Activated T-helper 1 cell treated with Interleukin-2 at 50 U/mL for 16 hours (primary cell): Measurements from ENCODE around the gene TPCN1.
A peak's percentile ranks its signal among the peaks of the same experiment; 100 is the strongest.

Experiments used
- DNase-seq: peaks from one replicate; pipeline ENCODE4 v3.0.0-alpha.2; 2020; ENCODE audit warnings: low read depth

The TPCN1 gene

GRCh38 chr12:113310489-113310888, 89.2 kb downstream of the TPCN1 start:
- no peak for DNase-seq

GRCh38 chr12:113314121-113314529, 92.9 kb downstream of the TPCN1 start:
- DNase-seq = no peak

DNA sequence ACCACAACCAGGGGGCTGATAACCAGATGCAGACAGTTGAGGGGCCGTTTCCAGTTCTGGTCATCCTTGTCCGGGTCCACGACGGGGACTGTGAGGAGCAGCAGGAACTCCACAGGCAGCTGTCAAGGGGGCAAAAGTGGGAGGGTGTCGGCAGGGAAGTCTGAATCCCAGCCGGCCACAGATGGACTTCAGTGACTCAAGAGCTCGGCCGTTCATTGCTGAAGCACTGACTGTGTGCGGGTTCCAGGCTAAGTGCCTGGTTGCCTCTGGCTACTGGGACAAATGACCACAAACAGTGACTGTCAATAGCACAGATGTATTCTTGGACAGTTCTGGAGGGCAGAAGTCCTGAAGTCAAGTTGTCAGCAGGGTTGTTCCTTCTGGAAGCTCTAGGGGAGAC, 94.1 kb downstream of the TPCN1 start:
- no peak for DNase-seq

GRCh38 chr12:113316155-113316554, 94.9 kb downstream of the TPCN1 start:
- DNase-seq = no peak

- DNase-seq = no peak
Measured at GRCh38 chr12:113317122-113317521, 95.9 kb downstream of the TPCN1 start.

DNA sequence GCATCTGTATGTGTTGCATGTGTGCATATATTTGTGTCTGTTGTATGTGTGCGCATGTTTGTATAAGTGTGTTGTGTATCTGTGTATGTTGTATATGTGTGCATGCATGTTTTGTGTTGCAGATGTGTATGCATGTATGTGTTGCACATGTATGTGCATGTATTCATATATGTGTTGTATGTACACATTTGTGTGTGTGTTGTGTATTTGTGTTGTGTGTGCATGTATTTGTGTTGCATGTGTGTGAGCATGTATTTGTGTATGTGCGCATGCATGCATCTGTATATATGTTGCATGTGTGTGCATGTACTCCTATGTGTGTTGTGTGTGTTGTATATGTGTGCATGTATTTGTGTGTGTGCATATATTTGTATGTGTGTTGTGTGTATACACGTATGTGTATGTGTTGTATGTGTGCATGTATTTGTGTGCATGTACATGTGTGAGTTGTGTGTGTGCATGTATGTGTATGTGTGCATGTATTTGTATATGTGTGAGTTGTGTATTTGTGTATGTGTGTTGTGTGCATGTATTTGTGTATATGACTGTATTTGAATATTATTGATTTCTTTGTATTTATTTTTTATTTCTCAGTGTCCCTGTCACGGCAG, 96.9 kb downstream of the TPCN1 start:
- no peak for DNase-seq

GRCh38 chr12:113318900-113319628, 97.8 kb downstream of the TPCN1 start:
- DNase-seq = no peak

DNA sequence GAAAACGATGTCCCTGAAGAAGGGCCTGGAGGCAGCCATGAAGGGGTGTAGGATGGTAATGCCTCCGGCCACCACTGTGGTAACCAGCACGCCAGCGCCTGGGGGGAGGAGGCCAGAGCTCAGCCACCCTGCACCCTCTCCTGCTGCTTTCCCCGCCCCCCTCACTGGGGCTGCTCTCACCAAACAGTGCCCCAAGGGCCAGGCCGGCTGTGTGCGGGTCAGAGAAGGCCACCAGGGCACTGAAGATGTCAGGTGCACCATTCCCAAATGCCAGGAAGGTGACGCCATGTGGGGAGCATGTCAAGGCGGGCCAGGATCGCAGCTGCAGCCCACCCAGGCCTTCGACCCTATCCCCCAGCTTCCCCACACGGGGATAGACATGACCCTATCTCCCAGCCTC, 99.1 kb downstream of the TPCN1 start:
- DNase-seq = no peak

DNA sequence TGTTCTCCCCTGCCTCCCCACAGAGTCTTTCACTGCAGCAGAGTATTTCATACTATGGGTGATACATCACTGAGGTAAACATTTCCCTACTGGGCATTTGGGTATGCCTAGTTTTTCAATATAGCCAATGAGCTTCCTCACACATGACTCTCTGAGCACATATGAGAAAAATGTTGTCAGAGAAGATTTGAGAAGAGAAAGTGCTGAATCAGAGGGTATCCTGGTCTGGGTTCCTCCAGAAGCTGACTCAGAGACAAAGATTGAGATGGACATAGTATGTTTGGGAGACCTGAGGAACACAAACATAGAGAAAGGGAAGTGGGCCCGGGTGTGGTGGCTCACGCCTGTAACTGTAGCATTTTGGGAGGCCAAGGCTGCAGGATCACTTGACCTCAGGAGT, 101.1 kb downstream of the TPCN1 start:
- no peak for DNase-seq

DNA sequence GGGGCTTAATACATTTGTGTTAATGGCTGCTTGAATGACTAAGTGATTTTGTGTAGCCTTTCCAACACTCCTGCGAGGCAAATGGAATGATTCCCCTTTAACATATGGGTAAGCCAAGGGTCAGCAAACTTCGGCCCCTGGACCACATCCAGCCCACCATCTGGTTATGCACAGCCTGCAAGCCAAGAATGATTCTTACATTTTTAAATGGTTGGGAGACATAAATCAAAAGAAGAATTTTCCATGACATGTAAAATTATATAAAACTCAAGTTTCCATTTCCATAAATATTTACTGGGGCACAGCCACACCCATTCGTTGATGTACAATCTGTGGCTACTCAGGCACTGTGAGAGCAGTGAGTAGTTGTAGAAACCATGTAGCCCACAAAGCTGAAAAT, 104.7 kb downstream of the TPCN1 start:
- no peak for DNase-seq

- DNase-seq = no peak
Measured at GRCh38 chr12:113326775-113327395, 105.6 kb downstream of the TPCN1 start.

GRCh38 chr12:113328368-113328889, 107.2 kb downstream of the TPCN1 start:
- no peak for DNase-seq

DNA sequence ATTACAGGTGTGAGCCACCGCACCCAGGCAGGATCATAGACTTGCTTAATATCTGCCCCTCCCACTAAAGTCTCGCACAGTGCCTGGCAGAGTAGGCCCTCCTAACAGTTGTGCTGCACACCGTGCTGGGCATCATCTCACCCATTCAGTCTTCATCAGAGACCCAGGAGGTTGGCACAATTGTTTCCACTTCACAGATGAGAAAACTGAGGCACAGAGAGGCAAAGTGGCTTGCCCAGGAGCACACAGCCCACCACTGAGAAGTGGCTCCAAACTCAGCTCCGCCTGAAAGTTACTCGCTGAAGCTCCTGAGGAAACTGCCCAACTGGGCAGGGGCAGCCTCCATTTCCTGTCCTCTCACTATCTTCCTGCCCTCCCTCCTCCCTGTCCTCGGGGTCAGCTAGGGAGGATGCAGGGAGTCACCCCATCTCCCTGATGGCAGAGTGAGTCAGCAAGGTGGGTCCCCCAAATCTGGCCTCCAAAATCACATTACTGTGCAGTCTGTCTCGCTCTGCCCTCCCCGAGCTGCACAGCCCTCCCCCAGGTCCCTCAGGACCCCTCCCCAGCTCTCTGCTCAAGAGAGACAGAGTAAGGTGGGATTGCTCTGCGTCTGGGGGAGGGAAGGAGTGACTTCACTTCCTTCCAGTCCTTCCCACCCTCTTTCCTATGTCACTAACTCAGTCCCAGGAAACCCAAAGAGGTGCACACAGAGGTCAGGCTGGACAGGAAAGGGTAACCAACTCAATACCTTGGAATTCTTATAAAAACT, 107.9 kb downstream of the TPCN1 start:
- DNase-seq = no peak

- no peak for DNase-seq
Measured at GRCh38 chr12:113329791-113330417, 108.6 kb downstream of the TPCN1 start.

GRCh38 chr12:113330505-113330904, 109.2 kb downstream of the TPCN1 start:
- DNase-seq = no peak

DNA sequence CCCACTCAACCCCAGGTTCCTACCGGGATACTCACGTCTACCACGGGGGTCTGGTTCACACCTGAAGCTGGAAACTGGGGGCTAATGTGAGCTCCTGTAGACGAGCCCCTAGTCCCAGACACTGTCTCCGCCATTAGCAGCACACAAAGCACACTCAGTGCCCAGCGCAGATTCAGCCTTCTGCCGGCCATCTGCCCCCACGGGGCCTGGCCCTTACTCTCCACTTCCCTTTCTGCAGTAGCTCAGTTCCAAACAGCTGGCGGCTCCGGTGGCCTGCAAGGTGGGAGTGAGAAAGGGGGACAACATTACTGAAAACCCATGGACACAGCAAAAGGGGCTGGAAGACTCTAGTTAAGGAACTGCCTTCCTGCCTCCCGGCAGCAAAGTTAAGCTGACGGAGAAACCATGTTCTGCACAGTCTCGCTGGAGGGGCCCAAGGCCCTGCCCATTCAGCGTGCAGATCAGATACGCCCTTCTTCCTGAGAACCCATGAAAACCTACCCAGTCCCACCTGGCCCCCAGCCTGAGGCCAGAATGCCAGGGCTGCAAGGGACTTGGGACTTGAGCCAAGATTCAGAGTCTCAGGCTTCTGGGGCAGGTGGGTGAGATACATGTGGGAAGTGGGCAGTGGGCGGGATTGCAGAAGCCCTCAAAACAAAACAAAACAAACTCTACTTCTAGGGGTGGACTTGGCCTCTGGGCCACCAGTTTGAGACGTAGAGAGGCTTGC, 111.6 kb downstream of the TPCN1 start:
- DNase-seq = no peak

GRCh38 chr12:113333418-113333750, 112.1 kb downstream of the TPCN1 start:
- no peak for DNase-seq

DNA sequence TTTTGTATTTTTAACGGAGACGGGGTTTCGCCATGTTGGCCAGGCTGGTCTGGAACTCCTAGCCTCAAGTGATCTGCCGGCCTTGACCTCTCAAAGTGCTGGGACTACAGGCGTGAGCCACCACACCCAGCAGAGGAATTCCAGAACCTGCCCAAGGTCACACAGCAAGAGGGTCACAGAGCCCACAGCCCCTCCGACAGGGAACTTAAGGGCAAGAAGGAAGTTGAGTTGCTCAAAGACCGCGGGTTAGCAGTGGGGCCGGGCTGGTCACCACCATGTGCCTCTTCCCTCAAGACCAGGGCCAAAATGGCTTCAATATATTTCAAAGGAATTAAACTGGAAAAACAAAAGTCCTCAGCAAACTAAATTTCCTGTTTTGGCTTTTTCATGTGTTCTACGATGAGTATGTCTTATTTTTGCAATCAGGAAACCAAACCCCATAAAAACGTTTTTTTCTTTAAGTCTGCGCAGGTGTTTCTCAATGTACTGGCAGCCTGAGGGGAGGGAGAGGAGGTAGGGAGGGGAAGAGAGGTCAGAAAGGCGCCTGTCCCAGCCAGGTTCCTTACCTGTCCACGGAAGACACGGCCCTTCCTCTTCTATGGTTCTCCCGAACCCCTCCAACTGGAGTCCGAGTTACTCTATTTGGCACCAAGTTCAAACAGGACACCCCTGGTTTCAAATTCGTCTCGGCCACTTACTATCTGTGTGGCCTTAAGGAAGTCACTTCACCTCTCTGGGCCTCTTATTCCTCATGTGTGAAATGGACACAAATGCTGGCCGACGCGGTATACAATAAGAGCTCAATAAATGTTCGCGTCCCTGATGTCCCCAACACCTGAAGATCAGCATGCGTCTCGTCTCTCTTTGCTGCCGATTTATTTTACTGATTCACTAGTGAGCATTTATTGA, 112.9 kb downstream of the TPCN1 start:
- no peak for DNase-seq

DNA sequence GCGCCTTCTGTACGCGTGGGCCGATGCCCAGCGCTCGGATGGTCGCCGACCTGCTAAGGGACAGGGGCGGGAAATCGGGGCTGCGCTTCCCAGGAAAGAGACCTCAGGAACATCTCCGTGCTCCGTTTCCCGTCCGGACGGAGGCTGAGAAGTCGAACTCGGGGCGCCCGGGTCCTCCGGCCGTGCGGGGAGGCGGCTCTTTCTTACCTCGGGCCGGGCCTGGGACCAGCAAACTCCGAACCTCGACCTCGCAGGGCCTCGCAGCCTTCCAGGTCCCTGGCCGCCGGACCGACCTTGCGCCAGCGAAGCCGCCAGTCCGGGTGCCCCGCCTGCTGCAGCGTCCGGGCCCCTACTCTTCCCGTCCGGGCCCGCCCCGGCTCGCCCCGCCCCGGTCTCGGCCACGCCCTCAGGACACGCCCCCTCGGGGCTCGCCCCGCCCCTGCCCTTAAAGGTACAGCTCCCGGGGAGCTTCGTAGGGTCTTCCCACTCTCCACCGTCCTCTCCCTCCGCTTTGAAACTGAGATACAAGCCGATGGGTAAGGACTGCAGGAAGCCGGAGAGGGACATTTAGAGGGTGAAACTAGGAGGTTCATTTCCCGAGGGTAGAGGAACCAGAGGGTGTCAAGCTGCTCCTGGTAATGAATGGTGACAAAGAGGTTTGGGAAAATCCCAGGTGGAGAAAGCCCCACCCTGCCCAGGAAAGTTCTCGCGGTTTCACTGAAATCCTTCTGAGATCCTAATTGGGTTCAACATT, 113.7 kb downstream of the TPCN1 start, which contains the start of gene SLC8B1:
Gene SLC8B1, minus strand, starts transcription at position 324 of the 754 bp plus-strand sequence. CDS start 2,231 bp downstream, outside the sequence.
- DNase-seq = peak; percentile 84
